ENCODE measurements around the gene SPAG16. TPM values are rescaled to one million over a fixed set of nuclear protein-coding genes. Genes with fewer than 3 reads are reported as not detected.

The SPAG16 gene
- total RNA-seq, 1 experiment from 2014 or later, result 30.0 TPM

- POLR2A ChIA-PET (ENCODE audit: unreplicated experiment), result no interaction called here
- CTCF ChIA-PET, result no interaction called here
- intact Hi-C loops (cut with micrococcal nuclease; ENCODE audit: unreplicated experiment), result no loop called here
Observed at GRCh38 chr2:213740453-213740852, 456.2 kb downstream of the SPAG16 start.

GRCh38 chr2:213751446-213751845, 467.2 kb downstream of the SPAG16 start:
- H3F3A ChIP-seq (ENCODE audit: insufficient read depth, low read depth), result no peaks in the 10 kb centered on the region
- no peaks in the 10 kb centered on the region for H3K36me3 ChIP-seq (ENCODE audit: low read depth)
- no peak overlapping the region for H3K4me2 ChIP-seq
- intact Hi-C loops (cut with micrococcal nuclease; ENCODE audit: unreplicated experiment), result no loop called here
- peaks cover 8% of the 10 kb centered on the region for H3K9me2 ChIP-seq (ENCODE audit: insufficient read depth)
- no peaks in the 10 kb centered on the region for H3K4me1 ChIP-seq (replicated peaks; ENCODE audit: insufficient read depth)
- DNase-seq, result no peak
- TF ChIP-seq EZH2 (IDR thresholded peaks at IDR 0.05; ENCODE audit: low read depth) (no peak), CTCF (conservative IDR thresholded peaks at IDR 0.05) (no peak)
- no peak overlapping the region for H2AFZ ChIP-seq
- POLR2A ChIA-PET (ENCODE audit: unreplicated experiment), result no interaction called here
- BruUV-seq (replicated peaks), result no TSS peak
- H3K79me2 ChIP-seq (ENCODE audit: low read depth), result no peaks in the 10 kb centered on the region
- no peak overlapping the region for H3K4me3 ChIP-seq
- H3K27me3 ChIP-seq (ENCODE audit: insufficient read depth, low read depth), result no peaks in the 10 kb centered on the region
- H3K27ac ChIP-seq, result no peak overlapping the region
- CTCF ChIA-PET, result no interaction called here
- no peaks in the 10 kb centered on the region for H3K9me3 ChIP-seq (ENCODE audit: insufficient read depth, low read depth)
- no peaks in the 10 kb centered on the region; the same call in 1 of the 2 replicates for H4K20me1 ChIP-seq (ENCODE audit: insufficient read depth)

More at GRCh38 chr2:213740453-213740852, 456.2 kb downstream of the SPAG16 start:
- Histone ChIP-seq H3K79me2 (ENCODE audit: low read depth) (no peaks in the 10 kb centered on the region), H3K4me3 (no peak overlapping the region), H3K9me2 (ENCODE audit: insufficient read depth) (no peaks in the 10 kb centered on the region), H4K20me1 (ENCODE audit: insufficient read depth) (no peaks in the 10 kb centered on the region), H3K4me2 (no peak overlapping the region), H2AFZ (no peak overlapping the region), H3K27me3 (ENCODE audit: insufficient read depth, low read depth) (no peaks in the 10 kb centered on the region), H3K36me3 (ENCODE audit: low read depth) (no peaks in the 10 kb centered on the region), H3K27ac (no peak overlapping the region), H3F3A (ENCODE audit: insufficient read depth, low read depth) (no peaks in the 10 kb centered on the region), H3K4me1 (replicated peaks; ENCODE audit: insufficient read depth) (no peaks in the 10 kb centered on the region), H3K9me3 (ENCODE audit: insufficient read depth, low read depth) (no peaks in the 10 kb centered on the region)
- BruUV-seq (replicated peaks), result no TSS peak
- TF ChIP-seq CTCF (conservative IDR thresholded peaks at IDR 0.05), result no peak
- TF ChIP-seq EZH2 (IDR thresholded peaks at IDR 0.05; ENCODE audit: low read depth), result no peak
- DNase-seq, result no peak

- Histone ChIP-seq H3K27me3 (ENCODE audit: insufficient read depth, low read depth) (no peaks in the 10 kb centered on the region), H3K4me2 (no peak overlapping the region), H3K4me1 (replicated peaks; ENCODE audit: insufficient read depth) (no peaks in the 10 kb centered on the region), H4K20me1 (ENCODE audit: insufficient read depth) (no peaks in the 10 kb centered on the region; the same call in 1 of the 2 replicates), H3K27ac (no peak overlapping the region), H3K9me2 (ENCODE audit: insufficient read depth) (peaks cover 8% of the 10 kb centered on the region), H2AFZ (0 out of 2 replicates have a peak overlapping the region, but pooled peaks have one; percentile 3), H3F3A (ENCODE audit: insufficient read depth, low read depth) (no peaks in the 10 kb centered on the region), H3K9me3 (ENCODE audit: insufficient read depth, low read depth) (no peaks in the 10 kb centered on the region), H3K4me3 (no peak overlapping the region), H3K36me3 (ENCODE audit: low read depth) (no peaks in the 10 kb centered on the region), H3K79me2 (ENCODE audit: low read depth) (no peaks in the 10 kb centered on the region)
- no peak for TF ChIP-seq EZH2 (IDR thresholded peaks at IDR 0.05; ENCODE audit: low read depth)
- no peak for TF ChIP-seq CTCF (conservative IDR thresholded peaks at IDR 0.05)
- ChIA-PET POLR2A (ENCODE audit: unreplicated experiment) (no interaction called here), CTCF (no interaction called here)
- no peak for DNase-seq
- intact Hi-C loops (cut with micrococcal nuclease; ENCODE audit: unreplicated experiment), result no loop called here
- BruUV-seq (replicated peaks), result no TSS peak
Observed at GRCh38 chr2:213752575-213752974, 468.3 kb downstream of the SPAG16 start.

Measured in PC-9 (cell line).